HG02852 (cell line): ENCODE data around the gene ART4.

Experiments
- ATAC-seq: cut with Tn5 transposase; IDR thresholded peaks from one replicate; pipeline ENCODE4 v1.9.1; 2021; ENCODE audit warnings: mild to moderate bottlenecking, moderate library complexity; ENCODE audit not compliant: unreplicated experiment

ART4 gene

GRCh38 chr12:14811486-14811885 lies 31.8 kb downstream of the ART4 start:
- no peak for ATAC-seq

- no peak for ATAC-seq
These were observed 32.3 kb downstream of the ART4 start for GRCh38 chr12:14810953-14811483.

- ATAC-seq: no peak
These were observed 33.0 kb downstream of the ART4 start for GRCh38 chr12:14810167-14810952.

- peak; percentile 24 for ATAC-seq
These were observed 39.5 kb downstream of the ART4 start for GRCh38 chr12:14803830-14804160.

- peak; percentile 99 for ATAC-seq
These were observed 40.1 kb downstream of the ART4 start, which contains the start of the genes C12orf60 and WBP11 for GRCh38 chr12:14803011-14803829. Gene C12orf60 (plus strand): TSS chr12:14803670. CDS start chr12:14822936, 19,266 bp downstream. Gene WBP11 (minus strand): TSS chr12:14803478. CDS start chr12:14801383, 2,095 bp downstream.

- ATAC-seq: no peak
These were observed 40.7 kb downstream of the ART4 start for GRCh38 chr12:14802721-14803010.

GRCh38 chr12:14802247-14802646 lies 41.1 kb downstream of the ART4 start:
- no peak for ATAC-seq

GRCh38 chr12:14795028-14795448 lies 48.3 kb downstream of the ART4 start:
- no peak for ATAC-seq

- ATAC-seq: no peak
These were observed 57.8 kb downstream of the ART4 start for GRCh38 chr12:14785568-14785967.

- ATAC-seq: no peak
These were observed 58.9 kb downstream of the ART4 start for GRCh38 chr12:14784471-14784870.

- peak; percentile 70 for ATAC-seq
These were observed 60.6 kb downstream of the ART4 start for GRCh38 chr12:14782756-14783155.

- no peak for ATAC-seq
These were observed 61.8 kb downstream of the ART4 start for GRCh38 chr12:14781563-14781962.

- no peak for ATAC-seq
These were observed 62.5 kb downstream of the ART4 start for GRCh38 chr12:14780859-14781258.

- no peak for ATAC-seq
These were observed 63.5 kb downstream of the ART4 start for GRCh38 chr12:14779834-14780233.

GRCh38 chr12:14777271-14777670 lies 66.1 kb downstream of the ART4 start:
- ATAC-seq: no peak

- no peak for ATAC-seq
These were observed 66.9 kb downstream of the ART4 start for GRCh38 chr12:14776236-14776961.

- ATAC-seq: no peak
These were observed 67.7 kb downstream of the ART4 start for GRCh38 chr12:14775636-14775980.
